Hepatocyte (in vitro differentiated cells): Measurements from ENCODE around the gene DAB1. TPM values are rescaled to one million over a fixed set of nuclear protein-coding genes. Genes with fewer than 3 reads are reported as not detected.

Experiments
- DNase-seq: peaks from one replicate; pipeline ENCODE4 v3.0.0-alpha.2; 2016; ENCODE audit warnings: low spot score
- H2AFZ ChIP-seq: fragments of 200-600 bp; sonication (generic); 2 replicates; pipeline ENCODE4 v1.6.0; 2016; ENCODE audit warnings: antibody characterized with exemption, mild to moderate bottlenecking
- H3K27ac ChIP-seq: fragments of 200-600 bp; sonication (generic); 2 replicates; pipeline ENCODE4 v1.5.1; 2016; ENCODE audit warnings: mild to moderate bottlenecking
- H3K27me3 ChIP-seq: fragments of 200-600 bp; sonication (generic); 2 replicates; pipeline ENCODE4 v1.6.1; 2016
- H3K36me3 ChIP-seq: fragments of 200-600 bp; sonication (generic); replicated peaks from 2 replicates; pipeline ENCODE4 v1.5.1; 2016; ENCODE audit warnings: low read depth; ENCODE audit not compliant: insufficient read depth
- H3K4me1 ChIP-seq: fragments of 200-600 bp; sonication (generic); 2 replicates; pipeline ENCODE4 v1.5.1; 2016; ENCODE audit warnings: mild to moderate bottlenecking, moderate library complexity; ENCODE audit not compliant: insufficient read depth
- H3K4me2 ChIP-seq: fragments of 200-600 bp; sonication (generic); 2 replicates; pipeline ENCODE4 v1.6.0; 2016
- H3K4me3 ChIP-seq: fragments of 200-600 bp; sonication (generic); 2 replicates; pipeline ENCODE4 v1.5.1; 2016; ENCODE audit warnings: mild to moderate bottlenecking
- H3K79me2 ChIP-seq: fragments of 200-600 bp; sonication (generic); 2 replicates; pipeline ENCODE4 v1.6.0; 2017; ENCODE audit warnings: mild to moderate bottlenecking
- H3K9me2 ChIP-seq: fragments of 200-600 bp; sonication (generic); replicated peaks from 2 replicates; pipeline ENCODE4 v1.6.0; 2017; ENCODE audit warnings: mild to moderate bottlenecking; ENCODE audit not compliant: insufficient read depth
- H3K9me3 ChIP-seq: fragments of 200-600 bp; sonication (generic); 2 replicates; pipeline ENCODE4 v1.5.1; 2016; ENCODE audit warnings: low read depth, mild to moderate bottlenecking
- H4K20me1 ChIP-seq: fragments of 200-600 bp; sonication (generic); 2 replicates; pipeline ENCODE4 v1.6.0; 2016; ENCODE audit warnings: mild to moderate bottlenecking; ENCODE audit not compliant: insufficient read depth, poor library complexity, severe bottlenecking
- EZH2 ChIP-seq: fragments of 200-600 bp; sonication (generic); IDR thresholded peaks from 2 replicates; pipeline ENCODE4 v1.6.1; 2016; ENCODE audit warnings: antibody characterized with exemption, mild to moderate bottlenecking, borderline replicate concordance
- EZH2phosphoT487 ChIP-seq: fragments of 200-600 bp; sonication (generic); IDR thresholded peaks from one replicate; pipeline ENCODE4 v1.6.1; 2018; ENCODE audit warnings: antibody characterized with exemption, mild to moderate bottlenecking, low read depth, moderate library complexity; ENCODE audit not compliant: unreplicated experiment, severe bottlenecking
- WGBS: methylation state at CpG from one replicate; pipeline ENCODE4 v1.1.6; 2016; ENCODE audit warnings: low lambda C conversion rate; ENCODE audit errors: missing lambda C conversion rate; 5-methylcytosine and 5-hydroxymethylcytosine counted together
- polyA plus RNA-seq: library from polyadenylated mRNA; unstranded; fragments of >200 nt; fragmentation: Nextera tagmentation; extraction: Ambion mirVana; gene quantifications from 2 replicates; pipeline ENCODE4 v1.2.1, GENCODE V29; 2016
- total RNA-seq: library from RNA; depleted of rRNA; stranded (reverse); fragments of >200 nt; gene quantifications from 2 replicates; pipeline ENCODE4 v1.2.3, GENCODE V29; 2014
- TF ChIP-seq, protein P1 (sequence below): fragments of 200-600 bp; sonication (generic); IDR thresholded peaks from 2 replicates; pipeline ENCODE4 v1.5.1; 2016; ENCODE audit warnings: antibody characterized with exemption, mild to moderate bottlenecking; ENCODE audit not compliant: poor library complexity

The DAB1 gene
- total and polyA plus RNA-seq, 2 experiments from 2014 or later, result 19.5 to 37.6 TPM

- Histone ChIP-seq H3K79me2 (peaks cover 6% of the 10 kb centered on the region), H3K27ac (no peak overlapping the region), H3K27me3 (no peaks in the 10 kb centered on the region), H3K9me3 (no peaks in the 10 kb centered on the region), H4K20me1 (no peaks in the 10 kb centered on the region), H3K9me2 (no peaks in the 10 kb centered on the region), H3K36me3 (no peaks in the 10 kb centered on the region), H3K4me3 (no peak overlapping the region), H3K4me1 (no peaks in the 10 kb centered on the region), H2AFZ (no peak overlapping the region), H3K4me2 (no peak overlapping the region)
- no peak for DNase-seq
- TF ChIP-seq, protein P1, sequence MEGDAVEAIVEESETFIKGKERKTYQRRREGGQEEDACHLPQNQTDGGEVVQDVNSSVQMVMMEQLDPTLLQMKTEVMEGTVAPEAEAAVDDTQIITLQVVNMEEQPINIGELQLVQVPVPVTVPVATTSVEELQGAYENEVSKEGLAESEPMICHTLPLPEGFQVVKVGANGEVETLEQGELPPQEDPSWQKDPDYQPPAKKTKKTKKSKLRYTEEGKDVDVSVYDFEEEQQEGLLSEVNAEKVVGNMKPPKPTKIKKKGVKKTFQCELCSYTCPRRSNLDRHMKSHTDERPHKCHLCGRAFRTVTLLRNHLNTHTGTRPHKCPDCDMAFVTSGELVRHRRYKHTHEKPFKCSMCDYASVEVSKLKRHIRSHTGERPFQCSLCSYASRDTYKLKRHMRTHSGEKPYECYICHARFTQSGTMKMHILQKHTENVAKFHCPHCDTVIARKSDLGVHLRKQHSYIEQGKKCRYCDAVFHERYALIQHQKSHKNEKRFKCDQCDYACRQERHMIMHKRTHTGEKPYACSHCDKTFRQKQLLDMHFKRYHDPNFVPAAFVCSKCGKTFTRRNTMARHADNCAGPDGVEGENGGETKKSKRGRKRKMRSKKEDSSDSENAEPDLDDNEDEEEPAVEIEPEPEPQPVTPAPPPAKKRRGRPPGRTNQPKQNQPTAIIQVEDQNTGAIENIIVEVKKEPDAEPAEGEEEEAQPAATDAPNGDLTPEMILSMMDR, result no peak
- TF ChIP-seq EZH2phosphoT487 (no peak), EZH2 (no peak)
- 71% methylated on average over 7 of the region's 7 CpGs for WGBS
Observed at GRCh38 chr1:57217905-57218304, 206.0 kb downstream of the DAB1 start.

- H3K4me1 ChIP-seq, result no peaks in the 10 kb centered on the region
- no peak overlapping the region for H3K4me3 ChIP-seq
- no peak for DNase-seq
- H3K9me2 ChIP-seq, result no peaks in the 10 kb centered on the region
- peaks cover 6% of the 10 kb centered on the region for H3K79me2 ChIP-seq
- H3K4me2 ChIP-seq, result no peak overlapping the region
- H3K36me3 ChIP-seq, result no peaks in the 10 kb centered on the region
- TF ChIP-seq EZH2 (no peak), EZH2phosphoT487 (no peak)
- TF ChIP-seq, protein P1, result no peak
- H2AFZ ChIP-seq, result no peak overlapping the region
- no peaks in the 10 kb centered on the region for H3K27me3 ChIP-seq
- H4K20me1 ChIP-seq, result no peaks in the 10 kb centered on the region
- no peak overlapping the region for H3K27ac ChIP-seq
- H3K9me3 ChIP-seq, result no peaks in the 10 kb centered on the region
- 70% methylated on average over 5 of the region's 5 CpGs for WGBS
Observed at GRCh38 chr1:57214951-57215575, 208.8 kb downstream of the DAB1 start.

- 97% methylated on average over 2 of the region's 2 CpGs for WGBS
- Histone ChIP-seq H2AFZ (no peak overlapping the region), H4K20me1 (no peaks in the 10 kb centered on the region), H3K9me2 (no peaks in the 10 kb centered on the region), H3K9me3 (no peaks in the 10 kb centered on the region), H3K27me3 (no peaks in the 10 kb centered on the region), H3K4me1 (peaks cover 8% of the 10 kb centered on the region), H3K27ac (no peak overlapping the region), H3K36me3 (no peaks in the 10 kb centered on the region), H3K4me3 (no peak overlapping the region), H3K4me2 (no peak overlapping the region), H3K79me2 (no peaks in the 10 kb centered on the region)
- DNase-seq, result no peak
- TF ChIP-seq, protein P1, result no peak
- TF ChIP-seq EZH2phosphoT487 (no peak), EZH2 (no peak)
Observed at GRCh38 chr1:57210881-57211280, 213.0 kb downstream of the DAB1 start.
